Stomach smooth muscle (tissue), 2 donors: Measurements from ENCODE around the gene ORMDL2.

Experiments used
- H3K27ac ChIP-seq: one replicate; pipeline ENCODE4 v1.7.0; 2013; ENCODE audit warnings: mild to moderate bottlenecking, low read length, inconsistent platforms
- H3K27me3 ChIP-seq, 2 donors: one replicate each; pipeline ENCODE4 v1.7.0; 2013; ENCODE audit warnings: low read length in 2 of 2; ENCODE audit not compliant: insufficient read depth in 2 of 2, control insufficient read depth in 1 of 2
- H3K36me3 ChIP-seq, 2 donors: one replicate each; pipeline ENCODE4 v1.7.0; 2013; ENCODE audit warnings: low read length in 2 of 2; ENCODE audit not compliant: control insufficient read depth in 2 of 2, insufficient read depth in 2 of 2
- H3K4me1 ChIP-seq: one replicate; pipeline ENCODE4 v1.7.0; 2013; ENCODE audit warnings: low read length; ENCODE audit not compliant: control insufficient read depth, insufficient read depth
- H3K4me3 ChIP-seq, 2 donors: one replicate each; pipeline ENCODE4 v1.7.0; 2013; ENCODE audit warnings: low read length in 2 of 2
- H3K9ac ChIP-seq, 2 donors: one replicate each; pipeline ENCODE4 v1.7.0; 2013; ENCODE audit warnings: low read length in 2 of 2, mild to moderate bottlenecking in 1 of 2
- H3K9me3 ChIP-seq, 2 donors: one replicate each; pipeline ENCODE4 v1.7.0; 2013; ENCODE audit warnings: low read length in 2 of 2; ENCODE audit not compliant: control insufficient read depth in 2 of 2
- donor health status: healthy.
- donor health status: Pancreatic carcinoma.

Gene ORMDL2

DNA sequence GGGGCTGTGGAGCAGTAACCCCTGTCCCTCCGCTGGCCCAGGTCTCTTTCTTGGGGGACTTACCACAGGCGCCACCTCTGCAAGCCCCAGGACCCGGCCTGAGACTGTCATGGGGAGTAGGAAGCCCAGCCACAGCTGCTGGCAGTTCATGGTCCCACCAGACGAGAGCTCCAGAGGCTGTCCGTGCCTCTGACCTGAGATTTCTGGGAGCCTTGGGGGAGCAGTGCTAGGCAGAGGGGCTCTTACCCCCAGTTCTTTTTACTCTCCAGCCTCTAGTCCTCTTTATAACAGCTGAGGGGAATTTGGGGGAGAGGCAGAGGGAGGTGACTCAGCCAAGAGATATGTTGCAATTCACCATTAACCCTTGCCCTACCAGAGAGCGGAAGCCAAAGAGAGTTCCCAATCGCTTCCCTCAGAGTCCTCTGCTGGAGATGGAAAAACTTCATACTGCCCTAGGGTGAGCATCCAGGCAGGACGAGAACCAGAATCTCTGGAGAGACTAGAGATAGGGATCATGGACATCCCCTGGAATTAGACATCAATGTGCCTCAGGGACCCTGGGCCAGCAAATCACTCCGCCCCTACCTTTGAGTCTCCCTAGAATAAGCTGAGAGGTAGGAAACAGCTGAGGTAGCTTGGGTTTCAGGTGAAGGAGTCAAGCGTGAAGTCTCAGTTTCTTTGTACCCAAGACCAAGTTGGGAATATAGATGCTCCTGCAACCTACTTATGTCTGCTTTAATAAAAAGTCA lies 25.0 kb downstream of the ORMDL2 start, which contains the start of gene MMP19:
Gene MMP19, minus strand, starts transcription at position 256 of the 749 bp plus-strand sequence. Its CDS starts 106 bp downstream, at position 150.
- Histone ChIP-seq H3K9me3 (no peaks in the 10 kb centered on the region), H3K27ac (no peak within 1 kb of the TSS), H3K4me3 (peak within 1 kb of the TSS; percentile 60 to 64), H3K27me3 (peaks cover 0 to 8% of the 10 kb centered on the region in 2 donors), H3K36me3 (no peaks in the 10 kb centered on the region), H3K4me1 (peaks cover 7% of the 10 kb centered on the region), H3K9ac (peak within 1 kb of the TSS; percentile 36 to 57)

DNA sequence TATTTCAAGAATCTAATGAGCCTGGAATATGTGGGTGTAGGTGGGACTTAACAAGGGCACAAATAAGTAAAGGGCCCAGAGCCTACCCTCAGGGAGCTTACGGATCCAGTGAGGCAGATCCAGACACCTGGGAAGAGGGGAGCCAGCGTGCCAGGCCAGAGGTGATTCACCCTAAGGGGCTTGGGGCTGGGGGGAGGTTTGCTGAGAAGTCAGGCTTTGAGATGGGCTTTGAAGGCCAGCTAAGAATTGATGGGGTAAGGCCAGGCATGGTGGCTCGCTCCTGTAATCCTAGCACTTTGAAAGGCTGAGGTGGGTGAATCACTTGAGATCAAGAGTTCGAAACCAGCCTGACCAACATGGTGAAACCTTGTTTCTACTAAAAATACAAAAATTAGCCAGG lies 25.6 kb downstream of the ORMDL2 start:
- Histone ChIP-seq H3K9ac (no peak overlapping the region), H3K4me1 (peaks cover 7% of the 10 kb centered on the region), H3K27ac (no peak overlapping the region), H3K4me3 (peak overlapping the region in 1 of 2 donors; percentile 64), H3K27me3 (peaks cover 0 to 8% of the 10 kb centered on the region in 2 donors), H3K9me3 (no peaks in the 10 kb centered on the region), H3K36me3 (no peaks in the 10 kb centered on the region)

DNA sequence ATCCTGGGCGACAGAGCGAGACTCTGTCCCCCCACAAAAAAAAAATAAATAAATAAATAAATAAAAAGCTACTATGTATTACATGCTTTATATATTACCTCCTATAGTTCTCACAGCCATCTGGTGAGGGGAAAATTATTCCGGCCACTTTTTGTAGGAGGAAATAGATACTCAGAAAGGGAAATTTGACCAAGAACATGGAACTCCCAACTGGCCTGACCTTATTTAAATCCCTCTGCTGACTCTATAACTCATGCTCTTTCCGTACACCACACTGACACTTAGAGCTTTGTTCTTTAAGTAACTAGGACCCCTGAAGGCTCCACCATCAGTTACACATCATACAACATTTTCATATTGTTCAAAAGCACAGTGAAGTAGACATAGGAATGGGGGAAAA lies 27.1 kb downstream of the ORMDL2 start:
- Histone ChIP-seq H3K27me3 (peaks cover 0 to 6% of the 10 kb centered on the region in 2 donors), H3K9me3 (no peaks in the 10 kb centered on the region), H3K4me3 (no peak overlapping the region), H3K36me3 (no peaks in the 10 kb centered on the region), H3K9ac (no peak overlapping the region), H3K4me1 (peaks cover 7% of the 10 kb centered on the region), H3K27ac (no peak overlapping the region)

DNA sequence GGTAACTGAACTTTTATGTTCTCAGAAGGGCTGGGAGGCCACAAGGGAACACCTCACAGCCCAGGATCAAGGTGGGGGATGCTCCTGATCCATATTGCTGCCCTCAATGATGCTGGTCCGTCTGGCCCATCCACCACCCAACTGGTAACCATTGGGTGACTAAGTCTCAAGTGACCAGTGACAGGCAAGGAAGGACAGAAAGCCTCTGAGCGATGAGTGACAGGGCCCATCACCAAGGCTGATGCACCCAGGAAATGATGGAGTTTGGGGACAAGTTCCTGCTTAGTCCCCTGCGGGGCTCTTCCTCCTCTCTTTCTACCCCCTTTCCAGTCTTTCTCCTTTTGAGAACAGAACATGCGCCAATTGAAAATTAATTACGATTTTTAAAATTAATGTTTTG lies 27.5 kb downstream of the ORMDL2 start:
- no peak overlapping the region for H3K9ac ChIP-seq
- H3K36me3 ChIP-seq, result no peaks in the 10 kb centered on the region
- peak overlapping the region; percentile 11 for H3K27ac ChIP-seq
- no peak overlapping the region for H3K4me3 ChIP-seq
- H3K4me1 ChIP-seq, result peaks cover 7% of the 10 kb centered on the region
- no peaks in the 10 kb centered on the region for H3K9me3 ChIP-seq
- peaks cover 0 to 6% of the 10 kb centered on the region in 2 donors for H3K27me3 ChIP-seq

GRCh38 chr12:55845785-55846496 lies 28.1 kb downstream of the ORMDL2 start:
- Histone ChIP-seq H3K27me3 (peaks cover 0 to 9% of the 10 kb centered on the region in 2 donors), H3K4me1 (peaks cover 7% of the 10 kb centered on the region), H3K27ac (peak overlapping the region; percentile 11), H3K36me3 (no peaks in the 10 kb centered on the region), H3K9me3 (no peaks in the 10 kb centered on the region), H3K4me3 (no peak overlapping the region), H3K9ac (no peak overlapping the region)

GRCh38 chr12:55847033-55847432 lies 29.2 kb downstream of the ORMDL2 start:
- Histone ChIP-seq H3K4me1 (peaks cover 7% of the 10 kb centered on the region), H3K9ac (peak overlapping the region in 1 of 2 donors; percentile 63), H3K27me3 (peaks cover 0 to 9% of the 10 kb centered on the region in 2 donors), H3K4me3 (no peak overlapping the region), H3K27ac (peak overlapping the region; percentile 76), H3K36me3 (no peaks in the 10 kb centered on the region), H3K9me3 (no peaks in the 10 kb centered on the region)

DNA sequence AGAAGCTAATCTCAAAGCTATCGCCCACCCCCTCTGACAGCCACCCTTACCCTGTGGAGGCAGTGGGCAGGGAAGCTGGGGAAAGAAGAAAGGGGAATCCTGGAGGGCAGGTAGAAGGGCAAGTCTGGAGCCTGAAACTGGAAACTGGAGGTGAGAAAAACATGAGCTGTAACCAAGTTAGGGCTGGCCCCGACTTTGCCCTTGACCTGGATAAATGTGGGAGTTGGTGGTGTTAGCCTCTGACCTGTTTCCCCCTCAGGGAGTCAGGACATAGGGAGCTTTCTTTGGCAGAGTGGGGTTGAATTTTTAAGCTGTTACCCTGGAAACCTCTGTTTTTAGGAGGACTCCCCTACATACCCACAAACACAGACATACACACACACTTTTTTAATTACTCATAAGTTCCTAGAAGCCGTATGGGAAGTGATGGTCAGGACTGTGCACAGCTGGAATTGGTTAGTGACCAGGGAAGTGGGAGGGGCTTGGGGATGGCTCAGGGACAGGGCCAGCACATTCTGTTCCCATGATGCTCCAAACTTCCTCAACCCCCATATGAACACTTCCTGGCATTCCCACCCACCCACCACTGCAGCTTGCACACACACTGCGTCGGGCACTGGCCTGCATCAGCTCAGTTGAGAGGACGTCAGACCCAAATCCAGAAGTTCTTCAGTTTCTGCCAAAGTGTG lies 29.9 kb downstream of the ORMDL2 start:
- no peak overlapping the region for H3K4me3 ChIP-seq

DNA sequence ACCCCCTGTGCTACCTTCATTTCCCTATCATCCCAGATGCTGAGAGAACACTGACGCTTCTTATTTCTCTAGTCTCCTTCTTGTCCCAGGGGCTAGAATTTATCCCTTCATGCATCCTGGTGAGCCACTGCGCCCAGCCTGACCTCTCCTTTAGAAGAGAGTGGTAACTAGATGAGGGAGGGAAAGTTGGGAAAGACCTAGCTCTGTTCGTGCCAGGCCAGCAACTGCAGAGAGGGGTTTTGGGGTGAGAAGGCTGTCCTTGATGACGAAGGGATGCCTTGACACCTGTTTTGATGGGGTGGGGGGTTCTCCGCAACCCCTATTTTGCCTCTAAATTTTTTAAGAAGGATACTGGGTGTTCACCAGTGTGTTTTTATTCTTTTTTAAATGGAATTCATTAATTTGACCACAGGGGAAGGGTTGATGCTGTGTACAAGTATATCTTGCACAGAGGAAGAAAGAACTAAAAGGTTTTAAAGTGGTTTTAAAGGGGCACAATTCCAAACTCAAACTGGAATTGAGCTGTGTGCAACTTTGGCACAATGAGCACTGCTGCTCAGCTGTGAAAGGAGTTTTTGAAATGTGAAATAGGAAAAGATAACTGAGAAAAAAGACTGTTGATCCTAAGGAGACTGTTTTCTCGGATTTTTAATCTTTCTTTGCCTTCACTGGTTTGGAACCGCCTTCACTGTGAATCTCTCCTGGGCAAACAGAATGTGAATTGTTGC lies 31.9 kb downstream of the ORMDL2 start:
- H3K27me3 ChIP-seq, result peaks cover 0 to 3% of the 10 kb centered on the region in 2 donors
- H3K27ac ChIP-seq, result no peak overlapping the region
- no peak overlapping the region for H3K9ac ChIP-seq
- no peaks in the 10 kb centered on the region for H3K36me3 ChIP-seq
- no peak overlapping the region for H3K4me3 ChIP-seq
- no peaks in the 10 kb centered on the region for H3K9me3 ChIP-seq
- H3K4me1 ChIP-seq, result peaks cover 7% of the 10 kb centered on the region

More for the DNA sequence above, 29.9 kb downstream of the ORMDL2 start:
- H3K27ac ChIP-seq, result peak overlapping the region; percentile 76
- peak overlapping the region; percentile 29 to 63 for H3K9ac ChIP-seq
- peaks cover 7% of the 10 kb centered on the region for H3K4me1 ChIP-seq
- H3K36me3 ChIP-seq, result no peaks in the 10 kb centered on the region
- H3K27me3 ChIP-seq, result peaks cover 0 to 6% of the 10 kb centered on the region in 2 donors
- H3K9me3 ChIP-seq, result no peaks in the 10 kb centered on the region

DNA sequence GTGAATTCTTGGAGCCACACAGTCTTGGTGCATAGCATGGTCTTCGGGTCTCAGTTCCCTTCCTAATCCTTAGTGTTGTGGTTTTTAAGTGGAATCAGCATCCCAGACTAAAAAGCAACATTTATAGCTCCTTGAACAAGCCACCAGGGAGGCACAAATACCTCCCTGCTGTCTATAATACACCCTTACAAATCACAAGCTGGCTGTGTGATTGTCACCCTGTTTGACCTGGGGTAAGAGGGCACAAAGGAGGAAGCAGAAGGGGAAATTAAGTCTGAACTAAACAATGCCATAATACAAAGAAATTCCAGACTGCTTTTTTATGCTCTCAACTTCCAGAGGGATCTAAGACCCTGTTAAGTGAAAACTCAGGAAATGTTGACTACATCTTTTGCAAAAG lies 32.6 kb downstream of the ORMDL2 start:
- H3K9me3 ChIP-seq, result no peaks in the 10 kb centered on the region
- H3K4me1 ChIP-seq, result peaks cover 7% of the 10 kb centered on the region
- H3K36me3 ChIP-seq, result no peaks in the 10 kb centered on the region
- no peak overlapping the region for H3K27ac ChIP-seq
- H3K27me3 ChIP-seq, result peaks cover 0 to 3% of the 10 kb centered on the region in 2 donors
- no peak overlapping the region for H3K4me3 ChIP-seq
- no peak overlapping the region for H3K9ac ChIP-seq

GRCh38 chr12:55850893-55851292 lies 33.1 kb downstream of the ORMDL2 start:
- no peak overlapping the region for H3K27ac ChIP-seq

More at GRCh38 chr12:55850893-55851292, 33.1 kb downstream of the ORMDL2 start:
- Histone ChIP-seq H3K36me3 (no peaks in the 10 kb centered on the region), H3K9ac (no peak overlapping the region), H3K4me1 (peaks cover 7% of the 10 kb centered on the region), H3K27me3 (peaks cover 0 to 3% of the 10 kb centered on the region in 2 donors), H3K9me3 (no peaks in the 10 kb centered on the region), H3K4me3 (no peak overlapping the region)
